Midbrain (tissue), 1 donor: ENCODE data around the gene PAGR1.
"Not testable (repeated sequence)": the region's sequence is repeated elsewhere in the genome, so short reads cannot be mapped to it uniquely, and the experiment has no call there.

Source experiments
- DNase-seq: peaks from one replicate; lab custom pipeline; 2025; lab: John Stamatoyannopoulos, UW

PAGR1 gene

DNA sequence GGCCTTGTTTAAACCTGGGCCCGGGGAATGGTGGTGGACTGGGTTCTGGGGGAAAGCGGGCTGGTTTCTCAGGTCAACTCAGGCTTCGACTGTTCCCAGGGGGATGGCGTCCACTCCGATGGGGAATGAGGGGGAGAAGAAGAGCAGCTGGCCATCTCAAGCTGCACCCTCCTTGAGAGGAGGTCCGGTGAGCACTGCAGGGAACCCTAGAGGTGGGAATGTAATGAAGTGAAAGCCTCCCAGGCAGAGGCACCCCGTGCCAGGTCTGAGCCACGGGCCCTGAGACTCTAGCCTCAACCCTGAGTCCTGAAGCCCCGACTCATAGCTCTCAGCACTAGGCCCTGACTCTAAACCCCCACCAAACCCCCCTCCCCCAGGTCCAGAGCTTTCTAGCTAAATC is 48.3 kb downstream of the PAGR1 start:
- no peak for DNase-seq

DNA sequence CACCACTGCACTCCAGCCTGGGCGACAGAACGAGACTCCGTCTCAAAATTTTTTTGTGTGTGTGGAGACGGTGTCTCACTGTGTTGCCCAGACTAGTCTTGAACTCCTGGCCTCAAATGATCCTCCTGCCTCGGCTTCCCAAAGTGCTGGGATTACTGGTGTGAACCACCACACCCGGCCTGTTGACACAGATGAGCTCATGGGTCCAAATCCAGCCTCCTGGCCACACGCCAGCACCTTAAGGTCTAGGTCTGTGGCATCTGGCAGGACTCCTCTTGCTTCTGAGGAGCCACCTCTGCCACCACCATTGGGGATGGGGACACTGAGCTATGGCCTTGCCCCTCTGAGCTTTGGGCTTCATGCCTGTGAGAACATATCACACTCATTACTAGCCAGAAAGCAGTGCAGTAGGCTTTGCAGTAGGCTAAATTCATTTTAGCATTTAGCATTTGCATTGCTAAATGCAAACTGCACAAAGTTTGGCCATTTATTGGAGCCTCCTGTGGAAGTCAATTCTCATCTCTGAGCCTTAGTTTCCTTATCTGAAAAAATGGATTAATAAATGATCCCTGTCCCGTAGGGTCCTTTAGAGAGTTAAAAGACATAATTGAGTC is 52.6 kb downstream of the PAGR1 start:
- DNase-seq, result no peak

DNA sequence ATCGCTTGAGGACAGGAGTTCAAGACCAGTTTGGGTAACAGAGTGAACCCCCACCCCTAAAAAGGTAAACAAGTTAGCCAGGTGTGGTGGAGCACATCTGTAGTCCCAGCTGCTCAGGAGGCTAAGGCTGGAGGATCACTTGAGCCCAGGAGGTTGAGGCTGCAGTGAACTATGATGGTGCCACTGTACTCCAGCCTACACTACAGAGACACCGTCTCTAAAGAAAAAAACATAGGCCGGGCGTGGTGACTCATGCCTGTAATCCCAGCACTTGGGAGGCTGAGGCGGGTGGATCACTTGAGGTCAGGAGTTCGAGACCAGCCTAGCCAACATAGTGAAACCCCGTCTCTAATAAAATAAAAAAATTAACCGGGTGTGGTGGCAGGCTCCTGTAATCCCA is 53.1 kb downstream of the PAGR1 start:
- DNase-seq, result not testable (repeated sequence)
